Liver (tissue), 9 donors: ENCODE measurements around the gene MTM1. TPM values are rescaled to one million over a fixed set of nuclear protein-coding genes. Genes with fewer than 3 reads are reported as not detected.

Source experiments
- DNase-seq: peaks from one replicate; pipeline ENCODE4 v3.0.0-alpha.2; 2017; ENCODE audit warnings: low spot score
- H3K27ac ChIP-seq, 2 donors: one replicate each; pipeline ENCODE4 v1.7.0; 2013; ENCODE audit warnings: inconsistent platforms in 2 of 2, low read length in 2 of 2, control low read depth in 1 of 2, low read depth in 1 of 2, mild to moderate bottlenecking in 1 of 2
- H3K27me3 ChIP-seq, 4 donors: one replicate each; pipeline versions ENCODE4 v1.6.1 to v1.7.0; 2013; ENCODE audit warnings: low read length in 3 of 4, inconsistent platforms in 1 of 4, mild to moderate bottlenecking in 1 of 4, moderate library complexity in 1 of 4; ENCODE audit not compliant: control insufficient read depth in 4 of 4, insufficient read depth in 4 of 4
- H3K36me3 ChIP-seq, 4 donors: one replicate each; pipeline versions ENCODE4 v1.6.1 to v1.7.0; 2013; ENCODE audit warnings: low read length in 3 of 4, mild to moderate bottlenecking in 3 of 4, low read depth in 1 of 4, moderate library complexity in 1 of 4; ENCODE audit not compliant: control insufficient read depth in 4 of 4, insufficient read depth in 3 of 4
- H3K4me1 ChIP-seq, 4 donors: one replicate each; pipeline versions ENCODE4 v1.6.1 to v1.7.0; 2013; ENCODE audit warnings: low read length in 3 of 4, mild to moderate bottlenecking in 3 of 4, moderate library complexity in 1 of 4; ENCODE audit not compliant: control insufficient read depth in 4 of 4, insufficient read depth in 4 of 4
- H3K4me3 ChIP-seq, 3 donors: one replicate each; pipeline versions ENCODE4 v1.6.1 to v1.7.0; 2013; ENCODE audit warnings: low read length in 3 of 3, control low read depth in 1 of 3, low read depth in 1 of 3, mild to moderate bottlenecking in 1 of 3
- H3K9ac ChIP-seq, 2 donors: one replicate each; pipeline ENCODE4 v1.7.0; 2013; ENCODE audit warnings: low read length in 2 of 2, mild to moderate bottlenecking in 2 of 2, moderate library complexity in 2 of 2, control low read depth in 1 of 2, low read depth in 1 of 2
- H3K9me3 ChIP-seq, 4 donors: one replicate each; pipeline versions ENCODE4 v1.6.1 to v1.7.0; 2013; ENCODE audit warnings: low read length in 3 of 4; ENCODE audit not compliant: control insufficient read depth in 4 of 4
- CTCF ChIP-seq: fragments of 150-350 bp; IDR thresholded peaks from 2 replicates; pipeline ENCODE4 v1.5.1; 2017; ENCODE audit warnings: improper control_type of control experiment, low read depth, low read length; ENCODE audit not compliant: missing input control
- EGR1 ChIP-seq, 2 donors: IDR thresholded peaks; 2 replicates each; pipeline ENCODE4 v1.6.1; 2016 to 2018; ENCODE audit warnings: antibody characterized with exemption in 2 of 2, low read depth in 2 of 2
- FOXA1 ChIP-seq: IDR thresholded peaks from 2 replicates; pipeline ENCODE4 v1.6.1; 2016; ENCODE audit warnings: antibody characterized with exemption
- FOXA2 ChIP-seq: IDR thresholded peaks from 2 replicates; pipeline ENCODE4 v1.6.1; 2016; ENCODE audit warnings: antibody characterized with exemption
- GABPA ChIP-seq, 2 donors: IDR thresholded peaks in 1 of 2; conservative IDR thresholded peaks in 1 of 2; 2 replicates each; pipeline ENCODE4 v1.6.1; 2016; ENCODE audit warnings: antibody characterized with exemption in 2 of 2, mild to moderate bottlenecking in 1 of 2, moderate library complexity in 1 of 2
- HNF4A ChIP-seq, 2 donors: conservative IDR thresholded peaks; 2 replicates each; pipeline ENCODE4 v1.6.1; 2016; ENCODE audit warnings: antibody characterized with exemption in 2 of 2, mild to moderate bottlenecking in 2 of 2
- HNF4G ChIP-seq: IDR thresholded peaks from 2 replicates; pipeline ENCODE4 v1.6.1; 2016; ENCODE audit warnings: antibody characterized with exemption
- JUND ChIP-seq, 2 donors: IDR thresholded peaks; 2 replicates each; pipeline ENCODE4 v1.6.1; 2016; ENCODE audit warnings: antibody characterized with exemption in 2 of 2
- MAX ChIP-seq: IDR thresholded peaks from 2 replicates; pipeline ENCODE4 v1.6.1; 2016; ENCODE audit warnings: antibody characterized with exemption
- NR2F2 ChIP-seq: IDR thresholded peaks from 2 replicates; pipeline ENCODE4 v1.6.1; 2016; ENCODE audit warnings: antibody characterized with exemption
- RAD21 ChIP-seq, 2 donors: IDR thresholded peaks; 2 replicates each; pipeline ENCODE4 v1.6.1; 2016; ENCODE audit warnings: antibody characterized with exemption in 2 of 2, mild to moderate bottlenecking in 2 of 2
- REST ChIP-seq: IDR thresholded peaks from 2 replicates; pipeline ENCODE4 v1.6.1; 2016; ENCODE audit warnings: antibody characterized with exemption, mild to moderate bottlenecking
- RXRA ChIP-seq, 2 donors: IDR thresholded peaks; 2 replicates each; pipeline ENCODE4 v1.6.1; 2017 to 2018; ENCODE audit warnings: antibody characterized with exemption in 2 of 2, mild to moderate bottlenecking in 1 of 2
- SP1 ChIP-seq: IDR thresholded peaks from 2 replicates; pipeline ENCODE4 v1.6.1; 2018; ENCODE audit warnings: antibody characterized with exemption, mild to moderate bottlenecking
- TAF1 ChIP-seq: conservative IDR thresholded peaks from 2 replicates; pipeline ENCODE4 v1.6.1; 2016; ENCODE audit warnings: antibody characterized with exemption, mild to moderate bottlenecking
- YY1 ChIP-seq: IDR thresholded peaks from 2 replicates; pipeline ENCODE4 v1.6.1; 2016; ENCODE audit warnings: antibody characterized with exemption, mild to moderate bottlenecking
- ZBTB33 ChIP-seq: IDR thresholded peaks from 2 replicates; pipeline ENCODE4 v1.6.1; 2016; ENCODE audit warnings: antibody characterized with exemption
- WGBS: extraction: QIAGEN DNeasy Blood & Tissue Kit; methylation state at CpG from one replicate; pipeline ENCODE4 v1.1.7; 2013; 5-methylcytosine and 5-hydroxymethylcytosine counted together
- polyA plus RNA-seq, 2 donors: library from polyadenylated mRNA; stranded (reverse) in 1 of 2; unstranded in 1 of 2; fragments of 200-250 nt in 1 of 2; fragments of >200 nt in 1 of 2; fragmentation: Nextera tagmentation in 1 of 2; extraction: Ambion mirVana in 1 of 2; gene quantifications; one replicate each; pipeline versions ENCODE4 v1.2.1 to v1.2.3, GENCODE V29; 2013 to 2015
- total RNA-seq, 2 donors: library from RNA; depleted of rRNA; stranded (reverse); fragments of >200 nt; gene quantifications; one replicate each; pipeline ENCODE4 v1.2.3, GENCODE V29; 2014
- TF ChIP-seq, protein P1 (sequence below): IDR thresholded peaks from 2 replicates; pipeline ENCODE4 v1.6.1; 2016; ENCODE audit warnings: antibody characterized with exemption
- donor health status: healthy.
- donor health status: healthy.
- donor health status: healthy.
- donor health status: healthy.
- donor health status: healthy.

MTM1 gene
- total and polyA plus RNA-seq, 4 donors = 5.9 to 21.2 (median 11.4) TPM

GRCh38 chrX:150696331-150696730, 127.9 kb downstream of the MTM1 start:
- Histone ChIP-seq H3K27ac (no peak overlapping the region), H3K27me3 (no peaks in the 10 kb centered on the region), H3K4me1 (peaks cover 2 to 12% (median 4%) of the 10 kb centered on the region in 4 donors), H3K36me3 (peaks cover 0 to 2% (median 0%) of the 10 kb centered on the region in 4 donors), H3K9ac (no peak overlapping the region), H3K9me3 (no peaks in the 10 kb centered on the region), H3K4me3 (no peak overlapping the region)
- no peak for DNase-seq
- TF ChIP-seq, protein P1, sequence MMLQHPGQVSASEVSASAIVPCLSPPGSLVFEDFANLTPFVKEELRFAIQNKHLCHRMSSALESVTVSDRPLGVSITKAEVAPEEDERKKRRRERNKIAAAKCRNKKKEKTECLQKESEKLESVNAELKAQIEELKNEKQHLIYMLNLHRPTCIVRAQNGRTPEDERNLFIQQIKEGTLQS = no peak
- TF ChIP-seq REST = no peak
- TF ChIP-seq NR2F2 = no peak
- TF ChIP-seq YY1 = no peak
- no peak for TF ChIP-seq EGR1 (IDR thresholded peaks at IDR 0.05; ENCODE audit: low read depth in 2 of 2)
- no peak for TF ChIP-seq RXRA (IDR thresholded peaks at IDR 0.05)
- no peak for TF ChIP-seq JUND (IDR thresholded peaks at IDR 0.05)
- TF ChIP-seq SP1 = no peak
- no peak for TF ChIP-seq FOXA1
- no peak for TF ChIP-seq ZBTB33
- TF ChIP-seq RAD21 (IDR thresholded peaks at IDR 0.05) = no peak
- no peak for TF ChIP-seq TAF1
- TF ChIP-seq CTCF = no peak
- TF ChIP-seq GABPA (IDR thresholded peaks at IDR 0.05 in 1 of 2, conservative IDR thresholded peaks at IDR 0.05 in 1 of 2) = no peak
- TF ChIP-seq FOXA2 = no peak
- no peak for TF ChIP-seq HNF4G
- no peak for TF ChIP-seq HNF4A (conservative IDR thresholded peaks at IDR 0.05)
- no peak for TF ChIP-seq MAX
- 86% methylated on average over 1 of the region's 1 CpG for WGBS
